NCI-H82 (cell line): ENCODE results near the gene TSPAN11.

Experiments
- DNase-seq: peaks from one replicate; lab custom pipeline; 2025; lab: John Stamatoyannopoulos, UW

Gene TSPAN11

DNA sequence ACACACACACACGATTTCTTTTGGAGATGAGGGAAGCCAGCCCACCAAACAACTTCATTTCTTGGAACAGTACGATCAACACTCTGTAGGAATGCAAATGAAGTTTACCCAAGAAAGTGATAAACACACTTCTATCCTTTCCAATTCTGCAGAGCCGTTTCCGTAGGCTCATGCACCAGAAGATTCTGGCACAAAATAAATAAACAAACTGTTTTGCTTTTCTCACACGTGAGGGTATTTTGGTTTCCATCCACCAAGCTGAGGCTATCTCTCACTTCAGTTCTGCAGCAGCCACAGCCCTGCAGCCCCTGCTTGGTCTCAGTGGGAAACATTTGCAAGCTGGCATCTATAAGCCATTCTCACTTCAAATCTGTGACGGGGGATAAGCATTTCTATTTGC lies 15.3 kb upstream of the TSPAN11 start:
- DNase-seq: no peak

DNA sequence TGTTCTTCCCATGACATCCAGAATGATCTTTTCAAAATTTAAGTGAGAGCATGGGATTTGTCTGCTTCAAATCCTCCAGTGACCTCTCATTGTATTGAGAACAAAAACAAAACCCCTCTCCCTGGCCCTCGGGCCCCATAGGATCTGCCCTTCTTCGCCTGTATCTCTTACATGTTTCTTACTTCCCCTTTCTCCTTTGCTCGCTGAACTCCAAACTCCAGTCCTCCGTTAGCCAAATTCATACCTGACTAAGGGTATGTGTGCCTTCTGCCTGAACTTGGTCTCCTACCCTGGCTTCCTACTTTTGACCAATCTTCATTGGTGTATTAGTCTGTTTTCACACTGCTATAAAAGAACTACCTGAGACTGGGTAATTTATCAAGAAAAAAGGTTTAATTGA lies 13.2 kb upstream of the TSPAN11 start:
- no peak for DNase-seq

DNA sequence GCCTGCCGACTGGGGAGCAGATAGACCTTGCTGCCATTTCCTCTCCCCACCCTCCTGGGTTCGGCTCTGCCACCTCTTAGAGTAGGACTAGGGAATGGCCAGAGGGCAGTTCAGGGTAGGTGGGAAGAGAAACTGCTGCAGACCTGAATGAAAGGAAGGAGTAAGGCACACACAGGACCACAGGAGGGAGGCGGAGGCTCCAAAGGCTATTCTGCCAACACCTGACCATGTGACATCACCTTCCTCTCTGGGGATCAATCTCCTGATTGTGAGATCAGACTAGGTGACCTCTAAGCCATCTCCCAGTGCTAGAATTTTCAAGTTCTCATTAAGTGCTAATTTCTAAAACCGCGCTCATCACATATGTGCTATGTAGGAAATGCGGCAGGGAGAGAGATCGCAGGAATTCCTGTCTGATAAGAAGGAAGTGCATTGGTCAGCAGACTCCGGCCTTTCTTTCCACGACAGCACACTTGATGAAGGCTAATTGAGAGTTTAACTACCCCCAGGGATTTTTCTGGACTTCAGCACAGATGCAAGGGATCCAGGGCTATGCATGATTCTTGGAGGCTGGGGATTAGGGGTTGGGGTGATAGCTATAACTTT lies 11.5 kb upstream of the TSPAN11 start:
- DNase-seq: no peak

DNA sequence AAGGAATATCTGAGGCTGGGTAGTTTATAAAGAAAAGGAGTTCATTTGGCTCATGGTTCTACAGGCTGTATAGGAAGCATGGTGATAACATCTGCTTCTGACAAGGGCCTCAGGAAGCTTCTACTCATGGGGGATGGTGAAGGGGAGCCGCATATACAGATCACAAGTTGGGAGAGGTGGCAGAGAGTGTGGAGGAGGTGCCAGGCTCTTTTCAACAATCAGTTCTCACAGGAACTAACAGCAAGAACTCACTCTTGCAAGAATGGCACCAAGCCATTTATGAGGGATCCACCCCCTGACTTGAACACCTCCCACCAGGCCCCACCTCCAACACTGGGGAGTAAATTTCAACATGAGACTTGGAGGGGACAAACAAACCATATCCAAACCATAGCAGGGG lies 3.5 kb upstream of the TSPAN11 start:
- no peak for DNase-seq

DNA sequence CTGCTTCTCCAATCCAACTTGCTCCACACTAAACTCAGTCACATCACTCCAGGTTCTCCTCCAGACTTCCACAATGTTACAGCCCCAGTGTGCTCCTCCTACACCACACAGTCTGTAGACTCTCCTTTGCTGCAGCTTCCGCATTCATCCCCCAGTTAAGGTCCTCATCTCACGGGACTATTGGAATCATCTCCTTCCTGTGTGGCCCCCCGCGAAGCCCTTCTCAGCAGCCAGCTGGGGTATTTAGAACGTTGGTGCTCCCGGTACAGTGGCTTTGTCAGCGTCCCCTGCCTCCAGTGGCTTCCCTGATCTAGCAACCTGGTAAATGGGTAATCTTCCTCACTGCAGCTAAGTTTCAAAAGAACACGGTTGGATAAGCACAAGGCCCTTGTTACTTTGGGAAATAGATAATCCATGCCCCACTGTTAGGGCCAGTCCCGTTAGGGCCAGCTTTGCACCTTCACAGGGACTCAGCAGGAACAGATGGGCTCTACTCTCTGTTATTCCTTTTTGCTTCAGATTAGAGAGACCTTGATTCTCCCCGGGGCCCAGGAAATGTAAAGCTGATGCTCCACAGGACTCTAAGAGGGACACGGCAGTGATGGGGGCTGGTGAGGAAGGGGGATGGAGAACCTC lies 823 bp upstream of the TSPAN11 start:
- peak; percentile 89 for DNase-seq

DNA sequence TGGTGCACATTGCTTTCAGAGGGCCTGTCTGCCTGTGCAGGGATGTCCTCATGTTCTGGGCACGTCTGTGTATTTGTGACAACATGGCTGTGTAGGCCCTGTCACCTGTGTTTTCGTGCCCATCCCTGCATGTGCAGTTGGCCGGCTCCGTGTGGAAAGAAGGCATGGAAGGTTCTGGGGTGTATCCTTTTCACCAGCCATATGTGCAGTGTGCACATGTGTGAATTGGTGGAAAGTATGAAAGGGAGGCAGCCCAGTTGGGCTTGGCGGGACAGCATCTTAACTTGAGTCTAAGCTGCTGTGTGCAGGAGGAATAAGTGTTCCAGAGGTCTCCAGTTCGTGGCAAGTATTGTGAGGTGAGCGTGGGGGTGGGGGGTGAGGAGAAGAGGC lies 669 bp downstream of the TSPAN11 start:
- peak; percentile 31 for DNase-seq

DNA sequence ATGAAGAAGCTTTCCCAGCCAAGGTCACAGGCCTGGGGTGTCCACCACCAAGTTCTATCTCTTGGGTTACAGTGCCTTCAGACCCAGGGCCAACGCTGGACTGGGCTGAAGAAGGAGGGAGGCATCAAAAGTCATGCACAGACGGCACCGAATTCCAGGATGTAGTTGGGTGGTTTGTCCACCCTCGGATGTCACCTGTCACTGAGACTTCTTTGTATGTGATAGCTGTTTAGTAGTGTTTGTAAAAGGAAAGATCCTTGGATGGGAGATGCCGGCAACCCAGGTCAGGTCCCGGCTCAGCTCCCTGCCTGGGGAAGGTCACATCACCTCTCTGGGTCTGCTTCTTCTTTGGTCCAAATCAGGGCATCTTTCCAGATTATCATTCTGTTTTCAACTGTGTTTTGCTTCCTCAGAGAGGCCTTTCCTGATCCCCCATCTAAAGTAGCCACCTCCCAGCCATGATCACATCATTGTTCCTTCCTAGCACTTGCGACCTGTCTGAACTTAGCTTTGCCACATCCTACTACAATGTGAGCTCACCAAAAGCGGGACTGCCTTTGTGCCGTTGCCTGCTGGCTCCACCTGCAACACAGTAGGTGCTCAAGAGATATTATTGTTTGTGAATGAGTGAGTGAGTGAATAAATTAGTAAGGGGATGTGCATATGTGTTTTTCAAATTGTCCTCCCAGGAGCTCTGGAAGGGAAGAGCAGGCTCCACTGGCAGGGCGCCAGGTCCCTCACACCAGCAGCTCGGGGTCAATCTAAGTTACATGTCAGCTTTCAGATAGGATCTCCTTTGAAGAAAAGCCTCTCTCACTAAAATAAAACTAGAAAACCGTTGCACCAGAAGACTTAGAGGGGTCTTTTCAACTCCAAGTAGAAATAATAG lies 2.1 kb downstream of the TSPAN11 start:
- no peak for DNase-seq

DNA sequence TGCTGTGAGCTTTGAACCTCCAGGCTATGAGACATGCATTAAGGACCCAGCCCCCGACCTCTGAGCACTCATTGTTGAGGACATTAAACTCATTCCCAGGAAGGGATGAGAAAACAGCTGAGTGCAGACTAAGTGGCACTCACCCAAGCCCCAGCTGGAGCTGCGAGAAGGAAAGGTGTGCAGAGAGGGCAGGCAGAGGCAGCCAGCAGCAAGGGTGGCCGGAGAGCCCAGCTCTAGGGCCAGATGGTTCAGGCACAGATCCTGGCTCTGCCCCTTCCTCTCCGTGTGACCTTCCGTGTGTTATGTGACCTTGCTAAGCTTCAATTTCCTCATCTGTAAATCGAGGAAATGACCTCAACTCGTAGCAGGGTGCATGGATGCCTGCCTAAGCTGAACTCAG lies 3.7 kb downstream of the TSPAN11 start:
- no peak for DNase-seq

DNA sequence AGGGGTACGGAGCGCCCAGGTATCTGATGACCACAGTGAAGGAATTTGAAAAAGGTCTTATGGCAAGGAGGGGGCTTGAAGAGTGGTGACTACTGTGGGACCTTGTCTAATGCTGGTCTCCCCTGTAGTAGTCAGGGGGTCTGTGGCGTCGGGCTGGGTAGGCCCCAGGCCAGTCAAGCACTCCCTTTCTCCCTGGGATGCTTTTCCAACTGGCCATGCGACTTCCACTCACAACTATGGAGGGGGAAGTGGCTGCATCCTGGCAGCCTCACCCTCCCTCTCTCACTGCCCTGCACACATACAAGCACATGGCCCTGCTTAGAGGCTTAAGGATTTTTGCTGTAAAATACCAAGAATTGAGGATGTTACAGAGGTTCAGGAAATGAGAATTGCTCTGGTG lies 4.1 kb downstream of the TSPAN11 start:
- no peak for DNase-seq

DNA sequence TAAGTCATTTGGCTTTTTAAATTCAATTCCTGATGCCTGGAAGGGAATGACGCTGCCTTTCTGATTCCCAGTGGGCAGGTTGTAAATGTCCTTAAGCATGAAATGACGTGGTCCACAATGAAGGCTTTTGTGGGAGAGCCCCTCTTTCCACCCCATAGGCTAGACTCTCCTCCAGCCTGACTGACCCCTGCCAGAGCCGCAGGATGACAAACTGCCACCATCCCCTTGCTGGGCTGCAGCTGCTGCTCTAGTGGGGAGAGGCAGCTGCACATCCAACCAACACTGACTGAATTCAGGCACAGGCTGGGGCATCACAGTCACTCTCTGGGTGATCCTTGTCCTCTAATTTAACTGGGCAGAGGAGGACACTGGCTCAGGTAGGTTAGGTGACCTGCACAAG lies 6.3 kb downstream of the TSPAN11 start:
- DNase-seq: no peak

DNA sequence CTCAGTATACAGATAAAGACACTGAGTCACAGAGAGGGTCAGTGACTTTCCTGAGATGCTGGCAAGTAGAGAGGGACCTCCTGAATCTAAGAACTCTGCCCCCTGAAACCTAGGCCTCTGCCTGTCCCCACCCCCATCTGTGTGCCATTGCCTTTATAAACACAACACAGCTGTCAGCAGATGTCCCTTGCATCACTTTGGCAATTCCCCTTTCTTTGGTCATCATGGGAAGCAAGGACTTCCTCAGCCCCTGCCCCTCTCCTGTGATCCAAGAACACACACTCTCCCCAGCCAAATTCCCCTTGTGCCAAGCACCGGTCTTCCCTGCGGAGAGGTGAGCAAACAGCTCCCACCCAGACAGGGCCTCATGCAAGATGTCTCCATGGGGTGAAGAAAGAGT lies 8.3 kb downstream of the TSPAN11 start:
- DNase-seq: no peak

DNA sequence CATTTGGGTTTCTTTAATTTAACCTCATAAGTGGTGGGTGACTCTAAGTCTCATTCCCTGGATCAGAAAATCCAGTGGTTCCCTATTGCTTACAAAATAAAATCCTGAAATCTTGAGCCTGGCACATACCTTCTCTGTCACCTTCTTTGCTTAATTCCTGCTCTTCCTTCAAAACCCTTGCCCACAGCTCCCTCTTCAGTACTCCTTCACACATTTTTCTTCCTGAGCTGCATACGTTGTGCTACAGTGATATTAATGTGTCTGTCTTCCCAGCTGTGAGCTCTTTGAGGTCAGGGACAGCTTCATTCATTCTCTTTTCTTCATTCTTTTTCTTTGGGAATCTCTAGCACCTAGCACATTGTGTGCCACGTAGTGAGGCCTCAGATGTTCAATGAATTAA lies 9.5 kb downstream of the TSPAN11 start:
- no peak for DNase-seq

DNA sequence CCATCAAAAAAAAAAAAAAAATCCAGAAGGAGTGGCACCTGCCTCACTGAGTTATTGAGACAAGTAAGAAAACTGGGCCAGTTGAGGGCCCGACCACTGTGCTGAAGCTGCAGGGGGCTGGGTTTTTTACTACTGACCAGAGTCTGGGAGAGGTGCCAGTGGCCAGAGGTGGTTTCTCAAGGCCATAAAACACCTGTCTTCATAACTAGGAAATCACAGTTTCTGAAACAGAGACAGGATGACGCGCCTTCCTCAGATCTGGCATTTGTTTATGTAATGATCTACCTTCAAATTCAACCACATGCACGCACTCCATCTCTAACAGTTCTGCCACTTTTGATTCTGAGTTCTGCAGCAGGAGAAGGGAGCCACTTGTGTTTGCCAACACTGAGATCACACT lies 12.7 kb downstream of the TSPAN11 start:
- DNase-seq: no peak

DNA sequence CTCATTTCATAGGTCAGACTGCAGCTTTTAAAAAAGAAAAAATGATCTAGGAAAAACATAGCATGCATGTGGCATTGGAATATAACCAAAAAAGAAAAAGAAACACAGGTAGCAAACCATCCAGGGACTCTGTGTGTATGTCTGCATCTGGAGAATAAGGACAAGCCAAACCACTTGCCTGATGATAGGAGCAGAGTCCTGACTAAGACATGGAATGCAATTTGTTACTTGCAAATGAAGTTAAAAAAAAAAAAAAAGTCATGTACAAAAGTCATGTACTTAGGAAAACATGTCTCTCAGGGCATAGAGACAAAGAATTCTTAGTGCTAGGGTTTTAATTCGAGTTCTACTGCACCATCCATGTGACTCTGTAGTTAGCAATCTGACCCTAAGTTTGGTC lies 15.9 kb downstream of the TSPAN11 start:
- no peak for DNase-seq

DNA sequence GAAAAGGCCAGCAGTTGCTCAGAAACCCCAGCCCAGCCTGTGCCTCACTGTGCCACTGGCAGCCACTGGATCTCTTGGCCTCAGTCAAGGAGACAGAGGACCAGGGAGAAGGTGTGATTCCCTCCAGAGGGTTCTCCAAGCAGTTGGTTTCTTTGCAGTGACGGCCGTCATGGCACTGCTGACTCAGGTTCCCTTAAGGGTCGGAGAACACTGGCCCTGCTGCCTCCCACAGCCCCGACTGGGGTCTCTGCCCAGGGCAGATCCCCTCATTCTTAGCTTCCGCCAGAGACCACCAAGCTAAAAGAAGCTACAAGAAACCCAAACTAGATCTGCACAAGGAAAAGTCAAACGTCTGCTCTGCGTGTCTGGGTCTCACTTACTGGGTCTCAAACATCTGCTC lies 16.4 kb downstream of the TSPAN11 start:
- DNase-seq: no peak

DNA sequence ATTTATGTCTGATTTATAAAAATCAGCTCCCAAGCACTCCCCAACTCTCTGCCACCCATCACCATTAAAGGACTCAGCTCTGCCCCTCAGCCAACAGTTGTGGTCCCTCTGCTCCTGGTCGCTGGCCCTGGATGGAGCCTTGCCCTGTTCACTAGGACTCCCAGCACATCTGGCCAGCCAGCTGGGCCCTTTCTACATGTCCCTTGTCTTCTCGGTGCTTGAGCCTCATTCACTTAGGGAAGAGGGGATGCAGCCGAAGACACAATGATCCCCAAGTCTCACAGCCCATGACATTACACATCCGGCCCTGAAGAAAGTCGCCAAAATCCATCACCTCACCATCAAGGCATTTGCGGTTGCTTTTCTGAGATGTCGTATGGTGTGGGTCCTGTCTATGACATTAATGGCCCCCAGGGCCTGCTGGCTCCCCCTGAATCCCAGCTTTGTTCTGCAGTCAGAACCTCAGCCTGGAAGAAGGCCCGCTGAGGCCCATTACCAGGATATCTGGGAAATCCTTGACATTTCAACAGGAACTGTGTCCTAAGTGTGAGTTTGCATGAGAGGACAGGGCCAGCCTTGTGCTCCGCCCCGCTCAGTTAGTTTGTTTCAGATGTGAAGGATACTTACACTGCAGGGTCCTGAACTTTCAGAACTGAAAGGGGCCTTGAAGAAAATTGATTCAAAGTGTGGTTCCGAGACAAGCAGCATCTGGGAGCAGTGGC lies 19.1 kb downstream of the TSPAN11 start:
- DNase-seq: no peak

DNA sequence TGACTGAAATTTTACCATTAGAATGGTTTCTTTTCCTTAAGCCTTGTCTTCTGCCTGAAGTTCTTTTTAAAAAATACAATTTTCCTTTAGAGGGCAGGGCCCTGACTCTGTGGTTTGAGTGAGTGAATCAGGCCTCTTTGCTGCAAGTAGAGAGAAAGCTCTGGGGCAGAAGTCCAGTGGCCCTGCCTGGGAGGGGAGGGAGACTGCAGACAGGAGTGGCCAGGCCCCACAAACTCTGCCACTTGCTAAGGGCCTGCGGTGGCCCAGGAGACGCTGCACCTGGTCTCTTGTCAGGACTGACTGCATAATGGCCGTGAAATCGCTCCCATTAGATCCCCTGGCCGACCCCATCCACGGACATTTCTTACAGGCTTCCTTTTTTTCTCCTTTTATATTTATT lies 25.5 kb downstream of the TSPAN11 start:
- no peak for DNase-seq

DNA sequence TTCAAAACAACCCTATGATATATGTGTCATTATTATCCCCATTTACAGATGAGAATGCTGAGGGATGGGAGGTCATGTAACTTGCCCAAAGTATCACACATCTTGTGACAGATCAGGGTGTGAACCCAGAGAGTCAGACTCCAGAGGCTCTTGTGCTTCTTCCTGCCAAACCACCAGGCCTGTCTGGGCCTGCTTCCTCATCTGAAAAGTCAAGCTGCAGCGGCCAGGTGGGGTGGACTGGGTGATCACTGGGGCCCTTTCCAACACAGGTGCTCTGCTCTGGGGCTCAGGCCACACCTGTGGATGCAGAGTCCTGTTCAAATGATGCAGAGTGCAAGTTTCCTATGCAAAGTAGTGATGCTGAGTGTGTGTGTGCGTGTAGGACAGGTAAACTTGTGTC lies 26.7 kb downstream of the TSPAN11 start:
- DNase-seq: no peak

DNA sequence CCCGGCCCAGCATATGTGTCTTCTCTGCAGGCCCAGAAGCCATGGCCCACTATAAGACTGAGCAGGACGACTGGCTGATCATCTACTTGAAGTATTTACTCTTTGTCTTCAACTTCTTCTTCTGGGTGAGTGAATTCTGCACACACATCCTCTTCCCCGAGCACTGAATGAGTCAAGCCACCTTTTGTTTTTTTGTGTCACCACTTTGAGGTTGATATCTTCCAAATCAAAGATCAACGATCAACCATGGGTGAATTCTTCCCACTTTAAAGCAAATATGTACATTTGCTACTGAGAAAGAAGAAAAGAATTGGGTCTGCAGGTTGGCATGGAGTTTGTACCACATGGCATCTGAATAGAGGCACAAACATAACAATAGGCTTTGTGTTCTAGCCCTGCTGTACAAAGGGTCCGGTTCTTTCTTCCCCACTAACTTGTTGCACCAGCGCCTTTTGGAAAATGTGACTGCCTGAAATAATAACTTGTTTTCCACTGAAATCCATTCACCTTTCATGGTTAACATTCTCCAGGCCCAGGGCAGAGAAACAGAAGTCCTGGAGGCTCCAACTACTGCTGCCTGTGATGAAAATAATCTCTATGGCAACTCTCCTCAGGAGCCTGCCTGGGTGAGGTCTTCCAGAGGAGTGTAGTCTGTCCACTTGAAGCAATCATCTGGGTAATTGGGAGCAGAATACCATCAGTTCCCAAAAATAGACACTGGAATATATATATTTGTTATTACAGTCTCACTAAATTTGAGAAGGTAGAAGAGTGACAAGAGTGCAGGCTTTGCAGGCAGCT lies 27.6 kb downstream of the TSPAN11 start:
- DNase-seq: no peak

DNA sequence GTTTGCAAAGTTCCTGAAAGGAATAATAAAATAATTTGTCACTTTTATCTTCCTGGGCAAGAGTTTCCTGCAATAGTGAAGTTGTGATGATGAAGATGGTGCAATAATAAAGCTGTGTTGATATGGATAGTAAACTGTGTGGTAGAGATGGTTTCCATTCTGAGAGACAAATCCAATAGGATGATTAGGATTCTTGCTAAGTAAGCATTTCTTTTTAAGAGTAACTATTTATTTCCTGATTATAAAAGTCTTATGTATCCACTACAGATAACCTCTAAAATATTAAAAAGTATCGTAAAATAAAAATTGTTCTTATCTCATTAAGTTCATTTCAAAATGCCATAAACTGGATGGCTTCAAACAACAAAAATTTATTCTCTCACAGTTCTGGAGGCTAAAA lies 28.7 kb downstream of the TSPAN11 start:
- no peak for DNase-seq

DNA sequence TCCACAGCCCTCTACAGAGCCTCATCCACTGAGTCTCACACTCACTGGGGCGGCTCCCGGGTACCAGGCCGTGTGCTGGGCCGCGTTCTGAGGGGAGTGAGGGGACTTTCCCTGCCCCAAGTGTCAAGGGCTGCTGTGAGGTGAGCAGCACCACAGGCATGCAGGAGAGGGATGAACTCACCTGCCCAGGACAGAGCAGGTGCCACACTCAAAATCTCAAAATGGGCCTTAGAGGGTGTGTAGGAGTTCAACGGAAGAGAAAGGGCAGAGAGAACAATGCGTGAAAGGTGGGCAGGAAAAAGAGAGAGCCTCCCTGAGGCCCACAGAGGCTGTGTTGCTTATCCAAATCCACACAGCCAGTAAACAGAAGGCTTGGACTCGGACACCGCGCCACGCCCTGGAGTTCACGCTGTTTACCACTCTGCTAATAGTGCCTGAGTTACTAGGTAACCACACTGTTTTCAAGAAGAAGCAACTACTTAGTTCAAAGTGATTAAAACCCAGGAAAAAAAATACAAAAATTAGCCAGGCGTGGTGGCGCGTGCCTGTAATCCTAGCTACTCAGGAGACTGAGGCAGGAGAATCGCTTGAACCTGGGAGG lies 32.7 kb downstream of the TSPAN11 start:
- DNase-seq: no peak
